ENCODE data around the gene HES5.

GRCh38 chr1:2527556-2527860 lies 2.6 kb downstream of the HES5 start:
- TF ChIP-seq HMG20A (CRISPR knock-in tag; IDR thresholded peaks at IDR 0.05; ENCODE audit: borderline replicate concordance) (no peak), PATZ1 (CRISPR knock-in tag; IDR thresholded peaks at IDR 0.05) (no peak), TFE3 (CRISPR knock-in tag; IDR thresholded peaks at IDR 0.05) (no peak), IRF9 (CRISPR knock-in tag; IDR thresholded peaks at IDR 0.05; ENCODE audit: borderline replicate concordance) (no peak), ZNF281 (CRISPR knock-in tag; IDR thresholded peaks at IDR 0.05; ENCODE audit: borderline replicate concordance) (no peak), PREB (CRISPR knock-in tag; IDR thresholded peaks at IDR 0.05) (no peak), ZC3H4 (CRISPR knock-in tag; IDR thresholded peaks at IDR 0.05; ENCODE audit: borderline replicate concordance) (no peak)

Measured in HepG2 (cell line).